DMS53 treated with DMSO at 0.1 percent for 48 hours (cell line): Measurements from ENCODE around the gene MAPRE3.

Source experiments
- DNase-seq: peaks from one replicate; lab custom pipeline; 2025; ENCODE audit not compliant: unreplicated experiment; lab: John Stamatoyannopoulos, UW

Gene MAPRE3

GRCh38 chr2:27038631-27039339 is 68.3 kb downstream of the MAPRE3 start:
- no peak for DNase-seq

GRCh38 chr2:27039426-27039825 is 69.0 kb downstream of the MAPRE3 start:
- DNase-seq = no peak

DNA sequence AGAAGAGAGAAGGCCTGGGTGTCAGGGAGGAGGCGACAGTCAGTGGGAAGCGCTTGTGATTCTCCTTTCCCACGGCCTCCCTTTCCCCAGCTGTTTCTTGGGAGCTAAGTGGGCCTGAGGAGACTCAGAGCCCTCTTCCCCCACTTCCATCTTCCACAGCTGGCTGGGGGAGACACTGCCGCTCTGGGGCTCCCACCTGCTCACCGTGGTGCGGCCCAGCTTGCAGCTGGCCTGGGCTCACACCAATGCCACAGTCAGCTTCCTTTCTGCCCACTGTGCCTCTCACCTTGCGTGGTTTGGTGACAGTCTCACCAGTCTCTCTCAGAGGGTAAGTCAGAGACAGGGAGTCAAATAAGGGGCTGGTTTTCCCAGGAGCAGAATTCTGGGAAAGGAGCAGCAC is 69.4 kb downstream of the MAPRE3 start:
- no peak for DNase-seq

GRCh38 chr2:27040282-27040681 is 69.8 kb downstream of the MAPRE3 start:
- no peak for DNase-seq

- DNase-seq = no peak
These were observed 71.3 kb downstream of the MAPRE3 start for GRCh38 chr2:27041752-27042151.

DNA sequence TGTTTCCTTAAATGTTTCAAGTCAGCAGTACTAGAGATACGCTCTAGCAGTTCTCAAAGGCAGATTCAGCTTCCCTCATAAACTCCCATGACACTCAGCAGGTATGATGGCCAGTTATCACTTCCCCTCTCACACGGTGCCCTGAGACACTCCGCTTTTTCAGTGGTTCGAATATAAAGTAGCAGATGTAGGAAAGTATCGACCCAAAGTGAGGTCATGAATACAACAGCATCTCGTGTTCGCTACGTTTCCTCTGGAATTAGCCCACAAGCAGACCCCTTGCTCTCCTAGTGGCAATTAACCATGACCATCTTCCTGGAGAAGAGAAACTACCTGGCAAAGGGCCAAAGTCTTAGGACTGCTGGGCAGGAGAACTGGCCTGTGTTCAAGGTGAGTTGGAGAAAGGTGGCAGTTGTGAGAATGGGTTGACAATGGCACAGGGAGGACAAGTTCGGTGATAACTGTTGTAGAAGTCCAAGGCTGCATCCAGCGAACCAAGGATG is 71.8 kb downstream of the MAPRE3 start:
- no peak for DNase-seq

GRCh38 chr2:27042985-27043634 is 72.7 kb downstream of the MAPRE3 start:
- DNase-seq = no peak

DNA sequence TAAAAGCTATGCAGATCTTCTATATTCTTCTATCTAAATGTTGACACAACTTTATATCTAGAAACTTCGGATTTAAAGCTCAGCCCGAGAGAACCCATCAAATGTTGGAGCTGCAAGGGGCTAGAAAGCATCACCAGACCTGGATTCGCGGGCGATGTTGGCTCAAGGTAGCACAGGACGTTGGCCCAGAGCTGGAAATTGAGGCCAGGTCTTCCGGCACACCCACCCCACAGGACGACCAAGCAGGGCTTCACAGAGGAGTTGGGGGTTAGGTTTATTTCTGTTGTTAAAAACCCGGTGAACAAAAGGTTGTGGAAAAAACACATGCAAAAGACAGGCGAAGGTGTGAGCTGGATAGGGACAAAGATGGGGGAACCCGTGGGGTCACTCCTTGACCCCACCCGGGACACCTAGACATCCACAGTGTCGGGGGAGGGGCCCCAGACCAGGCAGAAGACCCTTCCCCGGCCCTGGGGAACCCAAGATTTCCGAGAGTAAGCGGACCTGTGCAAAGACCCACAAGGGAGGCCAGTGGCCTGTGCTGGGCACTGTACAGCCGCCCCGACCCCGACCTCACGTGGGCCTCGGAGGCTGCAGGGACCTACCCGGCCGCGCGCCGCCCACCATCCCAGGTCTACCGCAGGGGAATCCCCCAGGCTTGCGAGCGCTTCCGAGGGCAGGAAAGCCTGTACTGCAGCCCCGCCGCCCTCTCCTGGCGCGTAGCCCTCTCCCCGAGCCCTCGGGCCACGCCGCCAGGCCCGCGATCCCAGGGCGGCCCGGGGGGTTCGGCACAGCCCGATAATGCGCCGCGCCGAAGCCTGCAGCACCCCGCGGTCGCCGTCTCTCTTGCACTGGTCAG is 79.2 kb downstream of the MAPRE3 start:
- peak; percentile 26 for DNase-seq

DNA sequence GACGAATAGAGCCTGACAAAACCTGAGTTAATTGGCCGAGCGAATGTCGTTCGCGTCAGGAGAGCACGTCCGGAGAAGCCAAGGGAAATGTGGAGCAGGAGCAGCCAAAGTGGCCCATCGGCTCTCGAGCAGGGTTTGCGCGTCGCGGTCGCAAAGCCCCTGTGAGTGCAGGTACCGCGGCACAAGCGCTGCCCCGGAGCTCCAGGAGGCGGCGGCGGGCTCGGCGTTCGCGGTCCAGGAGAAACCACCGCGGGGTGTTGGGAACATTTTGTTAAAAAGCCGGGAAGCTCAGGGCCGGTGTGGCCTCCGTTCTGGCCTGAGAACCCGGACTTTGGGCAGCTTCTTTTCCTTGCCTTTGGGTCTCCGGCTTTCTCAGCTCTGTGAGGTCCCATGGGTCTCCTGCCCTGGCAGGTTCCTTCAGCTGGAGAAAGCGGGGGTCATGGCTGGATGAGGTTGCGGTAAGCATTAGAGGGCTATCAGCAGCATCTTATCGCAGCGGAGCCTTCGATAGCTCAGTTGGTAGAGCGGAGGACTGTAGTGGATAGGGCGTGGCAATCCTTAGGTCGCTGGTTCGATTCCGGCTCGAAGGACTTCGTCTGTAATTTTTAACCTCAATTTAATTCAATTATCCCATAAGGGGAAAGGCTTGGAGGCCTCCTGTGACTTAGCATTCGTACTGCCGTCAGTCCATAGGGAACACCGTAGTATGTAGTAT is 80.0 kb downstream of the MAPRE3 start:
- DNase-seq = peak; percentile 87

- peak; percentile 87 for DNase-seq
These were observed 80.8 kb downstream of the MAPRE3 start, which contains the start of gene AGBL5 for GRCh38 chr2:27050996-27051901. Gene AGBL5 (plus strand): TSS chr2:27051668. CDS start chr2:27052959, 1,291 bp downstream.

DNA sequence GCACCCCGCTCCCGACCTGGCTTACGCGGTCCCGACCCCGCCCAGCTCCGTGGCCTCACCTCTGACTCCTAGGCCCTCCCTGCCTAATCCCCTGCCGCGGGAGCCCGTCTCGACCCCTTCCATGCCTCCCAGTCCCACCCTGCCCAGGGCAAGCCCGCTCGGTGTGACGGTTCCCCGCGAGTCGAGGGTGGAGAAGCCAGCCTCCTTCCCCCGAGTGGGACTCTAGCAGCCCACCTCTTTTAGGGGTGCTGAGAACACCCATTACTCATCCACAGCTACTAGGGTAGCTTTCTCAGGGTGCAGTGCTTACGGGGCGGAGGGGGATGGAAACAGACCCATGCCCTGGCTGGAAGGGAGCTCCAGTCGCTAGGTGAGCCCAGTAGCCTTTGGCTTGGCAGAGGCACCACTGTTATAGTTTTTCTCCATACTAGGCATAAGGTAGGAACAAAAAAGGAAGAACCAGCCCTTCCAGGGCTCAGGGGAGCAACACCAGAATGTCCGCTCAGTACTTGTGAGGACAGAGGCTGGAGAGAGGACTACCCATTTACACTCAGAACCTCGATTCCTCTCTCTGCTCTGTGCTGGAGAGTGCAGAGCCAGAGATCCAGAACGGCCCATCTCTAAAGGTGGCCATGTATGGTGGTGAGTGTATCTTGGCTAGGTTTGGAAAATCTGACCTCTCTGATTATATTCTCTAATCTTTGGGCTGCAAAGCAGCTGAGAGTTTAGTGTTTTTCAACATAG is 81.6 kb downstream of the MAPRE3 start:
- no peak for DNase-seq

- no peak for DNase-seq
These were observed 82.9 kb downstream of the MAPRE3 start for GRCh38 chr2:27053321-27053720.

DNA sequence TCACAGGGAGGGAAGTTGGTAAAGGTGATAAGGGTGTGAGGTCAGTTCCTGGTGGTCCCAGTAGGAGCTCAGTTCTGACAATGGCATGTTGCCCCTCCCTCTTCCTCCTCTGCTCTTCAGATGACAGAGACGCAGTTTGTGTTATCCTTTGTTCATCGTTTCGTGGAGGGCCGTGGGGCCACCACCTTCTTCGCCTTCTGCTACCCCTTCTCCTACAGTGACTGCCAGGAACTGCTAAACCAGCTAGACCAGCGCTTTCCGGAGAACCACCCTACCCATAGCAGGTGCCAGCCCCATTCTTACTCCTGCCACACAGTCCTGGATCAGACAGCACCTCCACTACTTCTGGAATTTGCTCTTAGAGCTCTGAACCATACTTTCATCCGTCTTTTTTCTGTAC is 83.3 kb downstream of the MAPRE3 start:
- no peak for DNase-seq

GRCh38 chr2:27054721-27055120 is 84.3 kb downstream of the MAPRE3 start:
- DNase-seq = no peak

DNA sequence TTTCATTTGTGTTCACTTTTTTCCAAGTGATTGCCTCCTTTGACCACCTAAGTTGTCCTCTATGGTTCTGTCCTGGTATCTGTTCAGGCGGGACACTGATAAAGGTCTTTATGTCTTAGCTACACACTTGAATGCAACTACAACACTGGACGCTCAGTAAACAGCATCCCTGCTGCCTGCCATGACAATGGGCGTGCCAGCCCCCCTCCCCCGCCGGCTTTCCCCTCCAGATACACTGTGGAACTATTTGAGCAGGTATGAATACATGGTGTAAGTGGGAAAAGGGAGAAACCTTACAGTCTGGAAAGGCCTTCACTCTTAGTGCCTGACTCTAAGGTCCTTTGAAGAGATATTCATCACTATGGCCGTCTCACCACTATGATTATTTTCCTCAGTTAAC is 86.7 kb downstream of the MAPRE3 start:
- DNase-seq = no peak

- DNase-seq = no peak
These were observed 87.8 kb downstream of the MAPRE3 start for GRCh38 chr2:27058210-27058609.

DNA sequence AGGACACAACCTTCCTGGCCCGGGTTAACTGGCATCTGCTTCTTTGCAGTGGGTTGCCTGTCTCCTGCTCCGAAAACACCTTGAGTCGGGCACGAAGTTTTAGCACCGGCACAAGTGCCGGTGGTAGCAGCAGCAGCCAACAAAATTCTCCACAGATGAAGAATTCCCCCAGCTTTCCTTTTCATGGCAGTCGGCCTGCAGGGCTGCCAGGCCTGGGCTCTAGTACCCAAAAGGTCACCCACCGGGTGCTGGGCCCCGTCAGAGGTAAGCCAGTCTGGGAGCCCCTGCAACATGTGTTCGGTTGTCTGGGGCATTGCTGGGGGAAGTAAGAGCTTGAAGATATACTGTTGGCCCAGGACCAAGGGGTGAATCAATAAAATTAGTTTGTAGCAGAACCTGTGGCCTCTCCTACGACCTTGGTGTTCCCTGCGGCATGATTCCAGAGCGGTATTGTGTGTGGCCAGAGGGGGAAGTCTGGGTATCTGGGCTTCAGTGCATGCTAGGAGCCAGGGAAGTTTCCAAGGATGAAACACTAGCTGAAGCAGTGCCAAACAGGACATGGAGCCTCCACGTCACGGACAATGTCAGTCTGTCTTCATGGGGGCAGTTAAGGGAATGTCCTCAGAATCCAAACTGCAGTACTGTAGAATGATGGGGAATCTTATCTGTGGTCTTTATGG is 88.8 kb downstream of the MAPRE3 start:
- no peak for DNase-seq

DNA sequence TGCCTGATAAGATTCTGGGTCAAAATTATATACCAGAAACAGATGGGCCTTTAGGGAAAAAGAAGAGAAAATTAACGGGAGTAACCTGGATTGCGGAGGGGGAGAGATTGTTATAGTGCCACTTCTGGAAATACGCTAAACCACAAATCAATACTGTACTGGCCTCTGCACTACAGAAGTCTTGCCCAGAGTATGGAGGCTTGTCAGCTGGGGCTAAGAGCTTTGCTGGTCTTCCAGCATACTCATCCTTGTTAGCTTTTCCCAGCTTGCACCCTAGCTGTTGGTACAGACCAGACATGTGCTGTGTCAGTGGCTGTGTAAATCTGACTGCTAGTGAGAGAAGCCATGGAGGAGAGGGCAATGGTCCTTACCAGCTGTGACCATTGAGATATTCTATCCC is 89.9 kb downstream of the MAPRE3 start:
- DNase-seq = no peak

- DNase-seq = no peak
These were observed 94.7 kb downstream of the MAPRE3 start for GRCh38 chr2:27065128-27065527.
